Activated naive CD8-positive, alpha-beta T cell treated with anti-CD3 and anti-CD28 coated beads, Interleukin-2, amount 10 ng/mL, durations not matched to agents 7 days and 5 days (primary cell): Measurements from ENCODE around the gene MPZ. TPM values are rescaled to one million over a fixed set of nuclear protein-coding genes. Genes with fewer than 3 reads are reported as not detected.

Experiments used
- ATAC-seq: fragments of 150-1000 bp; cut with Tn5 transposase; one replicate; pipeline ENCODE4 v1.10.0; 2021; ENCODE audit warnings: low read depth, moderate library complexity
- POLR2A ChIA-PET: fragments of 350-600 bp; sonication (Branson Sonifier 250); formaldehyde crosslinking; loops from one replicate; lab custom pipeline; 2021; ENCODE audit warnings: antibody characterized with exemption; lab: Charles Lee
- DNase-seq: peaks from one replicate; pipeline ENCODE4 v3.0.0; 2021
- H3K27ac Mint-ChIP-seq: one replicate; pipeline ENCODE4 v1.8.0; 2022; ENCODE audit warnings: mild to moderate bottlenecking, mixed read lengths
- H3K27me3 Mint-ChIP-seq: one replicate; pipeline ENCODE4 v1.8.0; 2022; ENCODE audit warnings: mild to moderate bottlenecking, moderate library complexity, mixed read lengths
- H3K36me3 Mint-ChIP-seq: one replicate; pipeline ENCODE4 v1.8.0; 2021; ENCODE audit warnings: mild to moderate bottlenecking, mixed read lengths
- H3K4me1 Mint-ChIP-seq: one replicate; pipeline ENCODE4 v1.8.0; 2021; ENCODE audit warnings: mixed read lengths
- H3K4me3 Mint-ChIP-seq: one replicate; pipeline ENCODE4 v1.8.0; 2022; ENCODE audit warnings: mild to moderate bottlenecking, moderate library complexity, mixed read lengths
- H3K9me3 Mint-ChIP-seq: one replicate; pipeline ENCODE4 v1.8.0; 2021; ENCODE audit warnings: mixed read lengths
- total RNA-seq, 2 experiments: library from RNA; stranded (reverse); gene quantifications; one replicate each; pipeline ENCODE4 v1.2.3, GENCODE V29; 2021

The MPZ gene
- total RNA-seq, 2 experiments from 2014 or later, result 8.4 to 9.5 TPM

DNA sequence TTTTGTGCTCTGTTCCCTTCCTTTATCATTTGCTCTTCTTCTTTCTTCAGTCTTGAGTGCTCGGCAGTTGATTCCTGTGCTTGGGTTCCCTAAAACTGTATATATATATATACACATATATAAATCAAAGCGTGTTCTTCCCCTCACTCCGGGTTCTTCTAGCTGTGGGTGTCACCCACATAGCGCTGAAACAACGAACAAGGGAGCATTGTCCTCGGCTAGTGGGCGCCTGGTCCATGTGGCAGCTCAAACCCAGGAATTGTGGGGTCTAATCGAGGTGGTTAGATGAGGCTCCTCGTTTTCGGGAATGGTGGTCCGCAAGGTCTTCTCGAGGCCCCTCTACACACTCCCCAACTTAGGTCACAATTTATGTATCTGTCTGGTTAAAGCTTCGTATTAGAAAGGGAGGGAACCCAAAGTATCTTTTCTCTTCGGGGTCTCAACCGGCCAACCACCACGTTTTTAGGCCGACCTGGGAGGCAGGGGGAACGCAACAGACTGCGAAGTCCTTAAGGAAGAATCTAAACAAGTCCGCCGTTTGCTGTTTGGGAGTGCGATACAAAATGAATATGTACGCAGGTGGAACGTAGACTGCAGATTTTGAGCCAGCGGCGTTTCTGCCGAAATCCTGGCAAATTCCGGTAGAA, 3.9 kb upstream of the MPZ start:
- DNase-seq (no peak), ATAC-seq (no peak)
- Mint-ChIP-seq H3K27ac (peak overlapping the region; percentile 98), H3K4me1 (peaks cover 17% of the 10 kb centered on the region), H3K27me3 (peaks cover 2% of the 10 kb centered on the region), H3K4me3 (peak overlapping the region; percentile 99), H3K36me3 (no peaks in the 10 kb centered on the region), H3K9me3 (no peaks in the 10 kb centered on the region)
- POLR2A ChIA-PET, result interaction anchor here (0.7 to 2.4 kb wide), 10 partner anchors 9 to 413 kb away, joined by 3 to 22 read pairs (median 4); partner anchors contain the start of genes NDUFS2, PPOX and TOMM40L

DNA sequence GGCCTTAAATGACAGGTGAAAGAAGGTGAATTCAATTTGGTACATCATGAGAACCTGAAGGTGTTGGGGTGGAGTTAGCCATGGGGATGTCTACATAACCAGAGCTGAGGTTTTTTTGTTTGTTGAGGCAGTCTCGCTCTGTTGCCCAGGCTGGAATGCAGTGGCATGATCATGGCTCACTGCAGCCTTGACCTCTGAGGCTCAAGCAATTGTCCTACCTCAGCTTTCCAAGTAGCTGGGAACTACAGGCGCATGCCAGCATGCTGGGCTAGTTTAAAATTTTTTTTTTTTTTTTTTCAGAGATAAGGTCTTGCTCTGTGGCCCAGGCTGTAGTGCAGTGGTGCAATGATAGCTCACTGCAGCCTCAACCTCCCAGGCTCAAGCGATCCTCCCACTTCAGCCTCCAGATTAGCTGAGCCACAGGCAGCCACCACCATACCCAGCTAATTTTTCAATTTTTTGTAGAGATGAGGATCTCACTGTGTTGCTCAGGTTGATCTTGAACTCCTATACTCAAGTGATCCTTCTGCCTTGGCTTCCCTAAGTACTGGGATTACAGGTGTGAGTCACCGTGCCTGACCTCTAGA, 1.9 kb upstream of the MPZ start:
- H3K27ac Mint-ChIP-seq, result no peak overlapping the region
- no peak overlapping the region for H3K4me3 Mint-ChIP-seq
- no peak for DNase-seq
- ATAC-seq, result no peak
- no peaks in the 10 kb centered on the region for H3K9me3 Mint-ChIP-seq
- H3K36me3 Mint-ChIP-seq, result no peaks in the 10 kb centered on the region
- POLR2A ChIA-PET, result no interaction called here
- peaks cover 22% of the 10 kb centered on the region for H3K4me1 Mint-ChIP-seq
- H3K27me3 Mint-ChIP-seq, result peaks cover 2% of the 10 kb centered on the region

GRCh38 chr1:161307892-161308638, 1.7 kb downstream of the MPZ start:
- ATAC-seq (no peak), DNase-seq (no peak)
- H3K27me3 Mint-ChIP-seq, result no peaks in the 10 kb centered on the region
- no peak overlapping the region for H3K4me3 Mint-ChIP-seq
- peaks cover 2% of the 10 kb centered on the region for H3K36me3 Mint-ChIP-seq
- peaks cover 28% of the 10 kb centered on the region for H3K4me1 Mint-ChIP-seq
- H3K9me3 Mint-ChIP-seq, result no peaks in the 10 kb centered on the region
- POLR2A ChIA-PET, result interaction anchor here (0.6 kb wide), 2 partner anchors 73 to 155 kb away, joined by 3 to 5 read pairs; no protein-coding TSS in a partner anchor
- peak overlapping the region; percentile 44 for H3K27ac Mint-ChIP-seq

GRCh38 chr1:161307230-161307768, 2.5 kb downstream of the MPZ start:
- H3K36me3 Mint-ChIP-seq, result peaks cover 2% of the 10 kb centered on the region
- peaks cover 28% of the 10 kb centered on the region for H3K4me1 Mint-ChIP-seq
- H3K9me3 Mint-ChIP-seq, result no peaks in the 10 kb centered on the region
- DNase-seq (peak; percentile 47), ATAC-seq (no peak)
- POLR2A ChIA-PET, result interaction anchor here (0.6 to 1.7 kb wide), 4 partner anchors 12 to 73 kb away, joined by 4 to 8 read pairs (median 5); no protein-coding TSS in a partner anchor
- H3K27ac Mint-ChIP-seq, result peak overlapping the region; percentile 54
- no peaks in the 10 kb centered on the region for H3K27me3 Mint-ChIP-seq
- no peak overlapping the region for H3K4me3 Mint-ChIP-seq

DNA sequence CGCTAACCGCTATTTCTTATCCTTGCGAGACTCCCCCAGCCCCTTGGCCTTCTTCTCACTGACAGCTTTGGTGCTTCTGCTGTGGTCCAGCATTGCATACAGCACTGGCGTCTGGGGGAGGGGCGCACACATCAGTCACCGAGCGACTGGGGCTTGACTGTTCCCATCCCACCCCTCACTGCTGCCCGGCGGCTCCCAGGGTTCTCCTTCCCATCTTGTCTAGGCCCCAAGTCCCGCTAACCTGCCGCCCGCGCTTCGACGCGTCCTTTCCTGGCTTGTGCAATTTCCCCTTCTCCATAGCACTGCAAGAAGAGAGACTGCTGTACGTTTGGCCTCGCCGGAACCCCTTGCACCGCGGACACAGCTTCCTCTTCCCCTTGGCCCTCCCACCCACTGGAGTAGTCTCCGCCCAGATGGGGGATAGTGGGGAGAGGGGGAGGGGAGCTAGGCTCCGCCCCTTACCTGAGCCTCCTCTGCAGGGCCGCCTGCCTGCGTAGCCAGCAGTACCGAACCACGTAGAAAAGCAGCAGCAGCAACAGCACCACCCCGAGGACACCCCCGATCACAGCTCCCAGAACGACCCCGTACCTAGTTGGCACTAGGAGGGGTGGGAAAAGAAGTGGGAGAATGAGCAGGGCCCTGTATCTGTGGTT, 3.8 kb downstream of the MPZ start:
- no peaks in the 10 kb centered on the region for H3K27me3 Mint-ChIP-seq
- ATAC-seq, result peak; percentile 91
- peak overlapping the region; percentile 99 for H3K27ac Mint-ChIP-seq
- peak; percentile 87 for DNase-seq
- POLR2A ChIA-PET, result interaction anchor here (0.6 to 4.0 kb wide), 12 partner anchors 8 to 510 kb away, joined by 3 to 22 read pairs (median 5); partner anchors contain the start of genes LY9, NDUFS2, SDHC and TOMM40L
- peaks cover 28% of the 10 kb centered on the region for H3K4me1 Mint-ChIP-seq
- peak overlapping the region; percentile 99 for H3K4me3 Mint-ChIP-seq
- no peaks in the 10 kb centered on the region for H3K9me3 Mint-ChIP-seq
- H3K36me3 Mint-ChIP-seq, result peaks cover 2% of the 10 kb centered on the region

DNA sequence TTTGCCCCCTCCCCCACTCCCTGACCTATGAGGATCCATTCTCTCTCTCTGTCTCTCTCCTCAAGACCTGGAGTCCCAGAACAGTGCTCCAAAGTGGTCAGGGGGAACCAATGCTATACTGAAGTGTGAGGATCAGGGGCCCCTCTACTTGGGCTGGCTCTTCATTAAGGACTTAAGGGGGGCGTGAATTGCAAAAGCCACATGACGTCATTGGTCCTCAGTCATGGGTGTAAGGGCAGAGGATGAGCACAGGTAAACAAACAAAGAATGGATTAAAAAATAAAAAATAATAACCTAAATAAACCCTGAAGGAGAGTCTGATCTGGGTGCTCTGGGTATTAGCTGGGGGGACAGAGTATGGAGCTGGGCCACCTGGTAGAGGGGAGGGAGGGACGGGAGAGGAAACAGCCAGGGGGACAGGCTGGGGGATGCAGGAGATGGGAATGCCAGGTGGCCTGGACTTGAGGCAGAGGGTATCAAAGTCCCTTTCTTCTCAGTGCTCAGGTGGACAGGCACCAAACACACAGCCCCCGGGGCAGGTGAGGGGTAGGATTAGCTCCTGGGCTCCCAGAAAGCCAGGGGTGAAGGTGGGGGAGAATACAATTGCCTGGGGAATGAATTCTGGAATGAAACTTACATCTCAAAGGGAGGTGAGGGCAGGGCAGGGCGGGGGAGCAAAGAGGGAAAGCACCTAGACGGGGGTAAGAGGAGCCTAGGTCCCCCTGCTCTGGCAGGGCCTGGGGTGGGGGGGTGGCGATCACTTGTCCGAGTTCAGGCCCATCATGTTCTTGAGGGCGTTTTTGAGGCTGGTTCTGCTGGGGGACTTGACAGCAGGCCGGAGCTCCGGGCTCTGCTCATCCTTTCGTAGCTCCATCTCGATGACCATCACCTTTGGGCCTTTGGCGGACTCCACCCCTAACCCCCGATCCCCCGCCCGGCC, 4.6 kb downstream of the MPZ start:
- peak overlapping the region; percentile 99 for H3K27ac Mint-ChIP-seq
- H3K9me3 Mint-ChIP-seq, result no peaks in the 10 kb centered on the region
- POLR2A ChIA-PET, result interaction anchor here (0.6 to 4.0 kb wide), 8 partner anchors 9 to 108 kb away, joined by 3 to 22 read pairs (median 5); partner anchors contain the start of genes NDUFS2, SDHC and TOMM40L
- no peak for ATAC-seq
- no peak for DNase-seq
- no peaks in the 10 kb centered on the region for H3K27me3 Mint-ChIP-seq
- H3K36me3 Mint-ChIP-seq, result peaks cover 2% of the 10 kb centered on the region
- peak overlapping the region; percentile 99 for H3K4me3 Mint-ChIP-seq
- H3K4me1 Mint-ChIP-seq, result peaks cover 31% of the 10 kb centered on the region

- Mint-ChIP-seq H3K27me3 (no peaks in the 10 kb centered on the region), H3K4me1 (peaks cover 19% of the 10 kb centered on the region), H3K36me3 (no peaks in the 10 kb centered on the region), H3K27ac (no peak overlapping the region), H3K9me3 (no peaks in the 10 kb centered on the region), H3K4me3 (no peak overlapping the region)
- ATAC-seq (no peak), DNase-seq (no peak)
- POLR2A ChIA-PET, result interaction anchor here (0.7 kb wide), 1 partner anchor 10 kb away, joined by 3 read pairs; no protein-coding TSS in a partner anchor
Observed at GRCh38 chr1:161300478-161300877, 9.3 kb downstream of the MPZ start.

DNA sequence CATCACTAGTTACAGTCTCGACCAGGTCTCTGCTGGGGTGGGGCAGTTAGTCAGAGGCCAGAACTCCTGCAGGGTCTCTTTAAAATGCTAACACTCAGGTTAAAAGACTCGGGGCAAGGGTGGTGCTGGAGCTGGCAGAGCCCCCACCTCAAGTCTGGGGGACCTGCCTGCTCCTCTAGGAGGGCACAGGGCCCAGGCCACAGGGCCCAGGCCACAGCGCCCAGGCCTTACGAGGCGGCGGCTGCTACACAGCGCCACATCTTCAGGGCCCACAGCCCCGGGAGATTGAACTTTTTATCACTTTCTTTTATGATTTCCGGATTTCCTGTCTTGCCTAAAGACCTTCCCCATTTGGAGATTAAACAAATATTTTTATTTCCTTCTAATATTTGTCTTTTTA, 10.4 kb downstream of the MPZ start:
- Mint-ChIP-seq H3K27me3 (no peaks in the 10 kb centered on the region), H3K36me3 (no peaks in the 10 kb centered on the region), H3K27ac (peak overlapping the region; percentile 21), H3K9me3 (no peaks in the 10 kb centered on the region), H3K4me3 (no peak overlapping the region), H3K4me1 (peaks cover 14% of the 10 kb centered on the region)
- POLR2A ChIA-PET, result no interaction called here
- DNase-seq (no peak), ATAC-seq (peak; percentile 54)

DNA sequence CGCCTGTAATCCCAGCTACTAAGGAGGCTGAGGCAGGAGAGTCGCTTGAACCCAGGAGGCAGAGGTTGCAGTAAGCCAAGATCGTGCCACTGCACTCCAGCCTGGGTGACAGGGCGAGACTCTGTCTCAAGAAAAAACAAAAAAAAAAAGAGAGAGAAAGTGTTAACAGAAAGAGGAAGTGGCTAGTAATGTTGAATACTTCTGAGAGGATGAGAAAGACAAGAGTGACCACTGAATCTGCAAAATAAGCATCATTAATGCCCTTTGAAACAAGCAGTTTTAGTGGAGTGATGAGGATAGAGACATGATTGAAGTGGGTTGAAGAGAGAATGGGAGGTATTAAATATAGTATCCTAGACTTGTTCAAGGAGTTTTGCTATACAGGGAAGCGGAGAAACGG, 11.7 kb downstream of the MPZ start:
- POLR2A ChIA-PET, result no interaction called here
- Mint-ChIP-seq H3K4me1 (peaks cover 7% of the 10 kb centered on the region), H3K4me3 (no peak overlapping the region), H3K9me3 (no peaks in the 10 kb centered on the region), H3K36me3 (no peaks in the 10 kb centered on the region), H3K27ac (peak overlapping the region; percentile 0), H3K27me3 (no peaks in the 10 kb centered on the region)
- no peak for ATAC-seq
- no peak for DNase-seq

DNA sequence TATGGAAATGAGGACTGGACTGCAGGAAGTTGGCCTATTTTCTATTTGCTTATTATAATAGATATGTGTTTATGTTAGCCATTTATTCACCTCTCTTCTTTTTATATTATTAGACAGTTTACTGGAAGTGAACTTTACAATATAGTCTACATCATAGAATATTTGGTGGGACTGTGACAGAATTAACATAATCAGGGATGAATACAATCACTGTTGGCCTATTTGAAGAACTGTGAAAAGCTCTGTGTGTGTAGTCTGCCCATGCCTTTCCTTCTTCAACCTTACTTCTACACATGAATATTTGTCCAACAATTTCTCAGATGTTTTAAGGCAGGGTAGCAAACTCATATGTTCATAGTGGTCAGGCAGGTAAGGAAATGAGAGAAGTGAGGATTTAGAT, 12.4 kb downstream of the MPZ start:
- no peaks in the 10 kb centered on the region for H3K9me3 Mint-ChIP-seq
- POLR2A ChIA-PET, result no interaction called here
- peaks cover 7% of the 10 kb centered on the region for H3K4me1 Mint-ChIP-seq
- no peak overlapping the region for H3K4me3 Mint-ChIP-seq
- ATAC-seq (no peak), DNase-seq (no peak)
- H3K27me3 Mint-ChIP-seq, result no peaks in the 10 kb centered on the region
- H3K27ac Mint-ChIP-seq, result no peak overlapping the region
- no peaks in the 10 kb centered on the region for H3K36me3 Mint-ChIP-seq

- ATAC-seq (no peak), DNase-seq (no peak)
- peaks cover 3% of the 10 kb centered on the region for H3K4me1 Mint-ChIP-seq
- POLR2A ChIA-PET, result interaction anchor here (1.7 to 2.2 kb wide), 2 partner anchors 16 to 23 kb away, joined by 7 to 8 read pairs; partner anchors contain the start of gene SDHC
- H3K9me3 Mint-ChIP-seq, result no peaks in the 10 kb centered on the region
- H3K27me3 Mint-ChIP-seq, result no peaks in the 10 kb centered on the region
- H3K36me3 Mint-ChIP-seq, result peaks cover 2% of the 10 kb centered on the region
- no peak overlapping the region for H3K4me3 Mint-ChIP-seq
- no peak overlapping the region for H3K27ac Mint-ChIP-seq
Observed at GRCh38 chr1:161290779-161291178, 19.0 kb downstream of the MPZ start.
